K562 (cell line): ENCODE results near the gene FGF4.

ENCODE experiments used
- ARID2 ChIP-seq: fragments of 450-650 bp; IDR thresholded peaks from 2 replicates; pipeline ENCODE4 v1.6.1; 2017; ENCODE audit warnings: antibody characterized with exemption, mild to moderate bottlenecking
- ARID4B ChIP-seq: sonication (generic); formaldehyde crosslinking; IDR thresholded peaks from 2 replicates; pipeline ENCODE4 v1.8.0; 2022; ENCODE audit warnings: mild to moderate bottlenecking, missing genetic modification reagents
- CREB1 ChIP-seq, 2 experiments: sonication (generic) in 1 of 2; formaldehyde crosslinking in 1 of 2; IDR thresholded peaks; 2 replicates each; pipeline versions ENCODE4 v1.6.1 to v1.8.0; 2012 to 2022; ENCODE audit warnings: inconsistent platforms in 1 of 2, mild to moderate bottlenecking in 1 of 2, missing genetic modification reagents in 1 of 2, moderate library complexity in 1 of 2
- CTCF ChIP-seq, 3 experiments: IDR thresholded peaks in 2 of 3; conservative IDR thresholded peaks in 1 of 3; 2 replicates each; pipeline ENCODE4 v1.5.1; 2011 to 2012; ENCODE audit warnings: low read length in 3 of 3, mild to moderate bottlenecking in 3 of 3, control low read depth in 2 of 3, improper control_type of control experiment in 1 of 3, inconsistent platforms in 1 of 3, low read depth in 1 of 3, mixed read lengths in 1 of 3, moderate library complexity in 1 of 3; ENCODE audit not compliant: insufficient read depth in 2 of 3
- ELK1 ChIP-seq: sonication (generic); formaldehyde crosslinking; IDR thresholded peaks from 2 replicates; pipeline ENCODE4 v1.8.1; 2022; ENCODE audit warnings: missing genetic modification reagents
- EZH2 ChIP-seq: IDR thresholded peaks from 2 replicates; pipeline ENCODE4 v1.6.1; 2012; ENCODE audit warnings: low read depth, mild to moderate bottlenecking, inconsistent platforms, low read length, borderline replicate concordance
- POLR2A ChIP-seq: fragments of 450-650 bp; conservative IDR thresholded peaks from 2 replicates; pipeline ENCODE4 v1.6.1; 2016
- RNF2 ChIP-seq: sonication (generic); IDR thresholded peaks from 2 replicates; pipeline ENCODE4 v1.6.1; 2016
- SRSF3 ChIP-seq: fragments of 200-400 bp; formaldehyde crosslinking; IDR thresholded peaks from 2 replicates; pipeline ENCODE4 v1.6.1; 2016; ENCODE audit warnings: mild to moderate bottlenecking, low read length, moderate library complexity; ENCODE audit not compliant: insufficient read depth
- TCF7 ChIP-seq: sonication (generic); IDR thresholded peaks from 2 replicates; pipeline ENCODE4 v1.6.1; 2016; ENCODE audit warnings: antibody characterized with exemption, borderline replicate concordance
- USF1 ChIP-seq: sonication (generic); formaldehyde crosslinking; IDR thresholded peaks from 2 replicates; pipeline ENCODE4 v1.9.0; 2022; ENCODE audit warnings: mild to moderate bottlenecking, missing genetic modification reagents
- ZBTB43 ChIP-seq: sonication (generic); formaldehyde crosslinking; IDR thresholded peaks from 2 replicates; pipeline ENCODE4 v1.8.0; 2023; ENCODE audit warnings: mild to moderate bottlenecking, missing genetic modification reagents
- ZNF274 ChIP-seq: IDR thresholded peaks from 2 replicates; pipeline ENCODE4 v1.6.1; 2011; ENCODE audit warnings: low read depth, mild to moderate bottlenecking, low read length, moderate library complexity, borderline replicate concordance

GRCh38 chr11:69812946-69813345 is 37.8 kb upstream of the FGF4 start:
- TF ChIP-seq TCF7, result no peak
- no peak for TF ChIP-seq CREB1 (IDR thresholded peaks at IDR 0.05)
- TF ChIP-seq CREB1 (CRISPR knock-in tag; IDR thresholded peaks at IDR 0.05), result no peak
- no peak for TF ChIP-seq USF1 (CRISPR knock-in tag)
- no peak for TF ChIP-seq ARID2
- no peak for TF ChIP-seq ARID4B (CRISPR knock-in tag)
- no peak for TF ChIP-seq ZBTB43 (CRISPR knock-in tag)
- TF ChIP-seq RNF2, result no peak
- TF ChIP-seq POLR2A, result no peak
- TF ChIP-seq ELK1, result no peak
- TF ChIP-seq SRSF3, result no peak
- no peak for TF ChIP-seq CTCF (IDR thresholded peaks at IDR 0.05 in 2 of 3, conservative IDR thresholded peaks at IDR 0.05 in 1 of 3; ENCODE audit: insufficient read depth in 2 of 3, low read depth in 1 of 3, low read length in 3 of 3)
- TF ChIP-seq ZNF274, result no peak
- TF ChIP-seq EZH2, result no peak
